ENCODE measurements around the gene KANSL1.

Gene KANSL1

DNA sequence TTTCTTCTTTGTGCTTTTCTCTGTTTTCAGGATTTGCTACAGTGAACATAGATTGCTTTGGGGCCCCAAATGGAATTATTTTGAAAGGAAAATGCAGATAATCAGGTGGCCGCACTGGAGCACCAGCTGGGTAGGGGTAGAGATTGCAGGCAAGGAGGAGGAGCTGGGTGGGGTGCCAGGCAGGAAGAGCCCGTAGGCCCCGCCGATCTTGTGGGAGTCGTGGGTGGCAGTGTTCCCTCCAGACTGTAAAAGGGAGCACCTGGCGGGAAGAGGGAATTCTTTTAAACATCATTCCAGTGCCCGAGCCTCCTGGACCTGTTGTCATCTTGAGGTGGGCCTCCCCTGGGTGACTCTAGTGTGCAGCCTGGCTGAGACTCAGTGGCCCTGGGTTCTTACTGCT is 192.9 kb downstream of the KANSL1 start:
- no peak for DNase-seq (ENCODE audit: low read depth)

DNA sequence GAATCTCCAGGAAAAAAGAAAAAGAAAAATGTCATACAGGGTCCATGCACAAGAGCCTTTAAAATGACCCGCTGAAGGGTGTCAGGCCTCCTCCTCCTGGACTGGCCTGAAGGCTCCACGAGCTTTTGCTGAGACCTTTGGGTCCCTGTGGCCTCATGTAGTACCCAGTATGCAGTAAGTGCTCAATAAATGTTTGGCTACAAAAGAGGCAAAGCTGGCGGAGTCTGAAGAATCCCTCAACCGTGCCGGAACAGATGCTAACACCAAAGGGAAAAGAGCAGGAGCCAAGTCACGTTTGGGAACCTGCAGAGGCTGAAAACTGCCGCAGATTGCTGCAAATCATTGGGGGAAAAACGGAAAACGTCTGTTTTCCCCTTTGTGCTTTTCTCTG is 193.3 kb downstream of the KANSL1 start:
- DNase-seq (ENCODE audit: low read depth): no peak

DNA sequence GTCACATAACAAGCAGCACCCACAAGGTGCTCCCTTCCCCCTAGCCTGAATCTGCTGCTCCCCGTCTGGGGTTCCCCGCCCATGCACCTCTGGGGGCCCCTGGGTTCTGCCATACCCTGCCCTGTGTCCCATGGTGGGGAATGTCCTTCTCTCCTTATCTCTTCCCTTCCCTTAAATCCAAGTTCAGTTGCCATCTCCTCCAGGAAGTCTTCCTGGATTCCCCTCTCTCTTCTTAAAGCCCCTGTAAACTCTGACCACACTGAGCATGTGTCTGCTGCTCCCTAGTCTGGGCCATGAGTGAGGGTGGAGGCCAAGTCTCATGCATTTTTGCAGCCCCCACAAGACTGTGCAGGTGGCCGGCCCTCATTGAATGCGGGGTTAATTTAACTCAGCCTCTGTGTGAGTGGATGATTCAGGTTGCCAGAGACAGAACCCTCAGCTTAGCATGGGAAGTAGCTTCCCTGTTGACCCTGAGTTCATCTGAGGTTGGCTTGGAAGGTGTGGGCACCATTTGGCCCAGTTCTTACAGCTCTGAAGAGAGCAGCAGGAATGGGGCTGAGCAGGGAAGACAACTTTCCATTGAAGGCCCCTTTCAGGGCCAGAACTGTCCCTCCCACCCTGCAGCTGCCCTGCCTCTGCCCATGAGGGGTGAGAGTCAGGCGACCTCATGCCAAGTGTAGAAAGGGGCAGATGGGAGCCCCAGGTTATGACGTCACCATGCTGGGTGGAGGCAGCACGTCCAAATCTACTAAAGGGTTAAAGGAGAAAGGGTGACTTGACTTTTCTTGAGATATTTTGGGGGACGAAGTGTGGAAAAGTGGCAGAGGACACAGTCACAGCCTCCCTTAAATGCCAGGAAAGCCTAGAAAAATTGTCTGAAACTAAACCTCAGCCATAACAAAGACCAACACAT is 194.0 kb downstream of the KANSL1 start, which contains the start of gene STH:
STH (plus strand) TSS at position 264 of the 913 bp plus-strand sequence; CDS start at position 294, 30 bp downstream.
- DNase-seq (ENCODE audit: low read depth): no peak

DNA sequence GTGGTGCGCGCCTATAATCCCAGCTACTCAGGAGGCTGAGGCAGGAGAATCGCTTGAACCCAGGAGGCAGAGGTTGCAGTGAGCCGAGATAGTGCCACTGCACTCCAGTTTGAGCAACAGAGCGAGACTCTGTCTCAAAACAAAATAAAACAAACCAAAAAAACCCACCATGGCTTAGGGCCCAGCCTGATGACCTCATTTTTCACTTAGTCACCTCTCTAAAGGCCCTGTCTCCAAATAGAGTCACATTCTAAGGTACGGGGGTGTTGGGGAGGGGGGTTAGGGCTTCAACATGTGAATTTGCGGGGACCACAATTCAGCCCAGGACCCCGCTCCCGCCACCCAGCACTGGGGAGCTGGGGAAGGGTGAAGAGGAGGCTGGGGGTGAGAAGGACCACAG is 195.6 kb downstream of the KANSL1 start:
- DNase-seq (ENCODE audit: low read depth): peak; percentile 9

DNA sequence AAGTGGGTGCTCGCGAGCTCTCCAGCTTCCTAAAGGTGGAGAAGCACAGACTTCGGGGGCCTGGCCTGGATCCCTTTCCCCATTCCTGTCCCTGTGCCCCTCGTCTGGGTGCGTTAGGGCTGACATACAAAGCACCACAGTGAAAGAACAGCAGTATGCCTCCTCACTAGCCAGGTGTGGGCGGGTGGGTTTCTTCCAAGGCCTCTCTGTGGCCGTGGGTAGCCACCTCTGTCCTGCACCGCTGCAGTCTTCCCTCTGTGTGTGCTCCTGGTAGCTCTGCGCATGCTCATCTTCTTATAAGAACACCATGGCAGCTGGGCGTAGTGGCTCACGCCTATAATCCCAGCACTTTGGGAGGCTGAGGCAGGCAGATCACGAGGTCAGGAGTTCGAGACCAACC is 196.1 kb downstream of the KANSL1 start:
- DNase-seq (ENCODE audit: low read depth): no peak

DNA sequence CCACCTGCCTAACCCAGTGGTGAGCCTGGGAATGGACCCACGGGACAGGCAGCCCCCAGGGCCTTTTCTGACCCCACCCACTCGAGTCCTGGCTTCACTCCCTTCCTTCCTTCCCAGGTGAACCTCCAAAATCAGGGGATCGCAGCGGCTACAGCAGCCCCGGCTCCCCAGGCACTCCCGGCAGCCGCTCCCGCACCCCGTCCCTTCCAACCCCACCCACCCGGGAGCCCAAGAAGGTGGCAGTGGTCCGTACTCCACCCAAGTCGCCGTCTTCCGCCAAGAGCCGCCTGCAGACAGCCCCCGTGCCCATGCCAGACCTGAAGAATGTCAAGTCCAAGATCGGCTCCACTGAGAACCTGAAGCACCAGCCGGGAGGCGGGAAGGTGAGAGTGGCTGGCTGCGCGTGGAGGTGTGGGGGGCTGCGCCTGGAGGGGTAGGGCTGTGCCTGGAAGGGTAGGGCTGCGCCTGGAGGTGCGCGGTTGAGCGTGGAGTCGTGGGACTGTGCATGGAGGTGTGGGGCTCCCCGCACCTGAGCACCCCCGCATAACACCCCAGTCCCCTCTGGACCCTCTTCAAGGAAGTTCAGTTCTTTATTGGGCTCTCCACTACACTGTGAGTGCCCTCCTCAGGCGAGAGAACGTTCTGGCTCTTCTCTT is 196.8 kb downstream of the KANSL1 start:
- DNase-seq (ENCODE audit: low read depth): no peak

- DNase-seq (ENCODE audit: low read depth): no peak
Observed at GRCh38 chr17:45995627-45996270, 197.5 kb downstream of the KANSL1 start.

GRCh38 chr17:45994987-45995386 is 198.2 kb downstream of the KANSL1 start:
- no peak for DNase-seq (ENCODE audit: low read depth)

DNA sequence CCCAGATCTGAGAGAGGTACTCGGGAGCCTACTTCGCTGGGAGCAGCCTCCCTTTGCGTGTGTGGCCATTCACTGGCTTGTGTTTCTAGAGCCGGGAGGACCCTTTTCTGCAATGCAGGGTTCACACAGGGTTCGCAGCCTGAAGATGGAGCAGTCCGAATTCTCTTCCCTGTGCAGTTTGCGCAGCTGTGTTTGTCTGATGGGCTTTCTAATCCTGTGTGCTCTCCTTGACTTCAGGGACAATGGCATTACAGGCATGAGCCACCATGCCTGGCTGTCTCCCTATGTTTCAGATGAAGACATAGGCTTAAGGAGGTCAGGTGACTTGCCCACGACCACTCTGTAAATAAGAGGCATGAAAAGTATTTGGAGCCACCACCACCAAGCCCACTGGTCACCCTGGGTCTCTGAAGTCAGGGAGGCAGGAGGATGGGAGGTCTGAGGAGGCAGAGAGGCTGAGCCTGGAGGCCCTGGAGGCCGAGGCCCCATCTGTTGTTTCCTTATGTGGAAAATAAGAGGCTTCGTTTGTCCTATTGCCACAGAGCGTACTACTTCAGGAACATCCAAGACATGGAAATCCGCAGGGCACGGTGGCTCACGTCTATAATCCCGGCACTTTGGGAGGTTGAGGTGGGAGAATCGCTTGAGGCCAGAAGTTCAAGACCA is 199.1 kb downstream of the KANSL1 start:
- no peak for DNase-seq (ENCODE audit: low read depth)

DNA sequence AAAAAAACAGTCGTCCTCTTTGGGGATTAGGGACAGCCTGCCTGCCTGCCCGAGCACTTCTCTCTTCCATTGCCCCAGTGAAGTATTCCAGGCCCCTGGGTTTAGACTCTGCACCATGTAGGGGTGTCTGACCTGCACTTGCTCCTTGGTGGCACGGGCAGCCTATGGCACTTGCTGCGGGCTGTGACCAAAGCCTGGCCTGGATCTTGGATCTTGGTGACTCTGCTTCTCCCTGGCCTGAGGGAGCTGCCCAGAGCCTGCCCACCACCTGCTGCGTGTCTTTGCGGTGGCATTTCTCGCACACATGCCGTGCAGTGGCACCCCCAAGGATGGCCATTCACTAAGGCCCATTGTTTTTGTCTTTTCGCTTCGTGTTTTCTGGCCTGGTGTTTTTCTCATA is 200.3 kb downstream of the KANSL1 start:
- no peak for DNase-seq (ENCODE audit: low read depth)

GRCh38 chr17:45992175-45992574 is 201.1 kb downstream of the KANSL1 start:
- DNase-seq (ENCODE audit: low read depth): no peak

GRCh38 chr17:45991341-45991740 is 201.9 kb downstream of the KANSL1 start:
- DNase-seq (ENCODE audit: low read depth): no peak

DNA sequence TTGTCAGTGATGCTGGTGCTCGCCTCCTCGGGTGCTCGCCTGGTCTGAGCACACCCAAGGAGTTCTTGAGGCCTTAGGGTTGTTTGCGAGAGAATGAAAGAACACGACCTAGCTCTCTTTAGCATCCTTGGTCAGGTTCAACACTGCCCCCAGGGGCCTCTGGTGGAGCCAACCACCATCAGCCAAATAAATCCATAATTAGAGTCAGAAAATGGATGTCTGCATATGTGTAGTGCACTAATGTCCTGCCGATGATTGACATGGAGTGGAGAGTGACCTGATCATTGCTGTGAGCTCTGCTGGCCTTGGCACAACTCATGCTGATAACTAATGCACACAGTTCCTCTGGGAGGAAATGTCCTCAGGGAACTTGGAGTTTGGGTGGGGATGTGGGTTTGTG is 202.3 kb downstream of the KANSL1 start:
- DNase-seq (ENCODE audit: low read depth): no peak

DNA sequence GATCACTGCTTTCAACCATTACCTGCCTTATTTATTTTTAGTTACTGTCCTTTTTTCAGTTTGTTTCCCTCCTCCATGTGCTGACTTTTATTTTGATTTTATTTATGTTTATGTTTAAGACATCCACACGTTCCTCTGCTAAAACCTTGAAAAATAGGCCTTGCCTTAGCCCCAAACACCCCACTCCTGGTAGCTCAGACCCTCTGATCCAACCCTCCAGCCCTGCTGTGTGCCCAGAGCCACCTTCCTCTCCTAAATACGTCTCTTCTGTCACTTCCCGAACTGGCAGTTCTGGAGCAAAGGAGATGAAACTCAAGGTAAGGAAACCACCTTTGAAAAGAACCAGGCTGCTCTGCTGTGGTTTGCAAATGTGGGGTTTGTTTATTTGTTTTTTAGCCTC is 203.5 kb downstream of the KANSL1 start:
- no peak for DNase-seq (ENCODE audit: low read depth)

DNA sequence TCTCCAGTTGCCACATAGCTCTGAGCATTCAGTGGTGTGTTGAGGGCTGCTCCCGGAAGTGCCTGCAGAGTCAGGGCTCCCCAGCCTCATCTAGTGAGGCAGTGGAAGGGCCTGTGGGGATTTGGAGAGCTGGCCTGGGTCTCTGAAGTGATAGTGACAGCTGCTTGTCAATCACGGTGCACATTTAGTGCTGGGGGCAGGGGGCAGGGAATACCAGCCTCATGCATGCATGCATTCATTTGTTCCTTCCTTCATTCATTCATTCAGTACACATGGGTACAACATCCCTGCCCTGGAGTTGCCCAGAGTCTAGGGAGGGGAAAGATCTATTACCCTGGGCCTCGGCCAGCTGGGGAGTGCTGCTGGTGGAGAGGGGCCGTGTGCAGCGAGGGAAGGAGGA is 205.5 kb downstream of the KANSL1 start:
- DNase-seq (ENCODE audit: low read depth): no peak

GRCh38 chr17:45986056-45986455 is 207.2 kb downstream of the KANSL1 start:
- no peak for DNase-seq (ENCODE audit: low read depth)

GRCh38 chr17:45985447-45985846 is 207.8 kb downstream of the KANSL1 start:
- DNase-seq (ENCODE audit: low read depth): no peak

DNA sequence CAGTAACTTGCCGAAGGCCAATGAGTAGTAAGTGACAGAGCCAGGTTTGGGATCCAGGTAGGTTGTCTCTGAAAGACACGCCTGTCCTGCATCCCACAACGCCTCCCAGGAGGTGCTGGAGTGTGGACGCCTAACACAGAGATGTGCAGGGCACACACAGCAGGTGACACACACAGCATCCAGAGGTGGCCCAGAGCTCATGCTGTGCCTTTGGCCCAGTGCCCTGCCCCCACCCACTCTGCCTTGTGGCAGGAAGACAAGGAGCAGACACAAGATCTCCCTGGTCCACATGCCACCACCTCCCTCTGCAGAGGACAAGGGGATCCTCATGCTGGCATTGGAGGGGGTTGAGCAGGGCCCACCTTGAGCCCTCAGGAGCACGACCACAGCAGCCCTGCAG is 208.9 kb downstream of the KANSL1 start:
- DNase-seq (ENCODE audit: low read depth): no peak

DNA sequence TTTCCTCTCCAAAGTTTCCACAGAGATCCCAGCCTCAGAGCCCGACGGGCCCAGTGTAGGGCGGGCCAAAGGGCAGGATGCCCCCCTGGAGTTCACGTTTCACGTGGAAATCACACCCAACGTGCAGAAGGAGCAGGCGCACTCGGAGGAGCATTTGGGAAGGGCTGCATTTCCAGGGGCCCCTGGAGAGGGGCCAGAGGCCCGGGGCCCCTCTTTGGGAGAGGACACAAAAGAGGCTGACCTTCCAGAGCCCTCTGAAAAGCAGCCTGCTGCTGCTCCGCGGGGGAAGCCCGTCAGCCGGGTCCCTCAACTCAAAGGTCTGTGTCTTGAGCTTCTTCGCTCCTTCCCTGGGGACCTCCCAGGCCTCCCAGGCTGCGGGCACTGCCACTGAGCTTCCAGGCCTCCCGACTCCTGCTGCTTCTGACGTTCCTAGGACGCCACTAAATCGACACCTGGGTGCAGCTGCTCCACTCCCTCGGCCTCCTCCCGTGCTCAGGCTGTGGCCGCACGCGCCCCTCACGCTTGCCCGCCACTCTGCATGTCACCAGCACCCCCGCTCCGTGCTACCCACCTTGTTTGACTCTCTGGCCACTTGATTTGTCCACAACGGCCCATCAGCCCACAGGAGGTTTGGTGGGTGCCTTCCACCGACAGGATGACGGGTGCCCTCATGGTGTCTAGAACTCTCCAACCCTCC is 209.5 kb downstream of the KANSL1 start:
- DNase-seq (ENCODE audit: low read depth): no peak

GRCh38 chr17:45982791-45983613 is 210.2 kb downstream of the KANSL1 start:
- no peak for DNase-seq (ENCODE audit: low read depth)

DNA sequence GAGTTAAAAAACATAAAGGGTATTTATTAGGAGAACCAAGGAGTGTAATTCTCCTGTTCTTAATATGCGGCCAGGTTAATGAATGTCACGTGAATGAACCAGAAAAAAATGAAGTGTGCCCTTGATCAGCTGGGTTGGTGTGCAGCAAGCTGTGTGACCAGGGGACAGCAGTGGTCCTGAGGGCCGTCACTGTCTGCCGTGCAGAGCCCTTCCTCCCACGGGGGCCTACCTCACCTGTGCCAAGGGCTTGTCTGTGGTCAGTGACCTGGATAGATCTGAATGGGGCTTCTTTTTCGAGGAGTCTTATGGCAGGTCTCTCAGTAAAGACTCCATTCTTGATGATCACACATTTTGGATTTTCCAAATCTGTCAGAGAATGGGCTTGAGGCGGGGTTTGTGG is 211.9 kb downstream of the KANSL1 start:
- no peak for DNase-seq (ENCODE audit: low read depth)

Measured in HS-5 (cell line).